HG02884 (cell line): ENCODE results near the gene ZMIZ2.
A peak's percentile ranks its signal among the peaks of the same experiment; 100 is the strongest.
"Not testable (repeated sequence)": the region's sequence is repeated elsewhere in the genome, so short reads cannot be mapped to it uniquely, and the experiment has no call there.

Experiments
- ATAC-seq: cut with Tn5 transposase; IDR thresholded peaks from one replicate; pipeline ENCODE4 v1.9.1; 2021; ENCODE audit warnings: mild to moderate bottlenecking, moderate library complexity; ENCODE audit not compliant: unreplicated experiment

The ZMIZ2 gene

GRCh38 chr7:44797329-44798258 is 48.9 kb downstream of the ZMIZ2 start:
- ATAC-seq = peak; percentile 41

- ATAC-seq = no peak
These were observed 50.1 kb downstream of the ZMIZ2 start for GRCh38 chr7:44798649-44799305.

- no peak for ATAC-seq
These were observed 51.3 kb downstream of the ZMIZ2 start for GRCh38 chr7:44799939-44800338.

- no peak for ATAC-seq
These were observed 53.2 kb downstream of the ZMIZ2 start for GRCh38 chr7:44801890-44802289.

GRCh38 chr7:44802418-44803025 is 53.9 kb downstream of the ZMIZ2 start:
- no peak for ATAC-seq

GRCh38 chr7:44803828-44804519 is 55.3 kb downstream of the ZMIZ2 start:
- not testable (repeated sequence) for ATAC-seq

- ATAC-seq = no peak
These were observed 57.3 kb downstream of the ZMIZ2 start for GRCh38 chr7:44805950-44806349.

- ATAC-seq = no peak
These were observed 60.3 kb downstream of the ZMIZ2 start for GRCh38 chr7:44808914-44809393.

GRCh38 chr7:44811093-44811492 is 62.4 kb downstream of the ZMIZ2 start:
- no peak for ATAC-seq

GRCh38 chr7:44811571-44811970 is 62.9 kb downstream of the ZMIZ2 start:
- no peak for ATAC-seq

- no peak for ATAC-seq
These were observed 66.3 kb downstream of the ZMIZ2 start for GRCh38 chr7:44814919-44815318.

- ATAC-seq = no peak
These were observed 70.6 kb downstream of the ZMIZ2 start for GRCh38 chr7:44819292-44819691.
